Testis (tissue), 3 donors: ENCODE measurements around the gene NAB1. TPM values are rescaled to one million over a fixed set of nuclear protein-coding genes. Genes with fewer than 3 reads are reported as not detected.
"Not testable (repeated sequence)": the region's sequence is repeated elsewhere in the genome, so short reads cannot be mapped to it uniquely, and the experiment has no call there.

Source experiments
- DNase-seq: peaks from one replicate; pipeline ENCODE4 v3.0.0-alpha.2; 2019
- H3K27ac ChIP-seq, 2 donors: fragments of 200-600 bp; sonication (generic); one replicate each; pipeline ENCODE4 v1.5.1; 2019
- H3K27me3 ChIP-seq: fragments of 200-600 bp; sonication (generic); one replicate; pipeline ENCODE4 v1.5.1; 2019
- H3K36me3 ChIP-seq: fragments of 200-600 bp; sonication (generic); one replicate; pipeline ENCODE4 v1.5.1; 2017; ENCODE audit warnings: low read depth; ENCODE audit errors: missing control alignments
- H3K4me1 ChIP-seq: fragments of 200-600 bp; sonication (generic); one replicate; pipeline ENCODE4 v1.5.1; 2019
- H3K4me3 ChIP-seq, 2 donors: fragments of 200-600 bp; sonication (generic); one replicate each; pipeline ENCODE4 v1.5.1; 2017 to 2019
- H3K9me3 ChIP-seq: fragments of 200-600 bp; sonication (generic); one replicate; pipeline ENCODE4 v1.5.1; 2017
- CTCF ChIP-seq, 3 experiments: fragments of 450-650 bp in 2 of 3; fragments of 200-600 bp in 1 of 3; sonication (generic) in 1 of 3; IDR thresholded peaks; one replicate each; pipeline ENCODE4 v1.5.1; 2016 to 2019; ENCODE audit warnings: antibody characterized with exemption in 3 of 3, mild to moderate bottlenecking in 2 of 3, moderate library complexity in 1 of 3
- POLR2A ChIP-seq: fragments of 450-650 bp; IDR thresholded peaks from one replicate; pipeline ENCODE4 v1.6.1; 2017; ENCODE audit warnings: antibody characterized with exemption, mild to moderate bottlenecking, moderate library complexity
- WGBS, 2 donors: methylation state at CpG; one replicate each; pipeline ENCODE4 v1.1.5; 2018; 5-methylcytosine and 5-hydroxymethylcytosine counted together
- intact Hi-C: fragments of 100-400 bp; cut with DNase I; formaldehyde crosslinking; loops from one replicate; pipeline ENCODE4 v1.15.1; 2023; ENCODE audit warnings: low total_unique reads
- polyA plus RNA-seq: library from polyadenylated mRNA; stranded (reverse); fragments of 350-450 nt; fragmentation: Illumina TruSeq; extraction: RNeasy Lipid Tissue Mini Kit (QIAGEN cat#74804); gene quantifications from one replicate; pipeline ENCODE4 v1.2.3, GENCODE V29; 2014; ENCODE audit warnings: low read depth, low replicate concordance; ENCODE audit not compliant: insufficient read depth
- total RNA-seq, 2 donors: library from RNA; depleted of rRNA; stranded (reverse); fragments of >200 nt; gene quantifications; one replicate each; pipeline ENCODE4 v1.2.3, GENCODE V29; 2016

NAB1 gene
- total and polyA plus RNA-seq, 3 donors from 2014 or later = 33.8 to 81.0 (median 61.4) TPM

GRCh38 chr2:190698895-190699294 is 50.0 kb downstream of the NAB1 start:
- TF ChIP-seq CTCF (IDR thresholded peaks at IDR 0.05) (no peak), POLR2A (no peak)
- Histone ChIP-seq H3K27me3 (no peaks in the 10 kb centered on the region), H3K4me1 (no peaks in the 10 kb centered on the region), H3K9me3 (no peaks in the 10 kb centered on the region), H3K27ac (no peak overlapping the region), H3K36me3 (no peaks in the 10 kb centered on the region), H3K4me3 (no peak overlapping the region)
- DNase-seq = no peak
- WGBS, 2 donors = 79 to 82% methylated on average over 5 of the region's 5 CpGs
- intact Hi-C loops = no loop called here

DNA sequence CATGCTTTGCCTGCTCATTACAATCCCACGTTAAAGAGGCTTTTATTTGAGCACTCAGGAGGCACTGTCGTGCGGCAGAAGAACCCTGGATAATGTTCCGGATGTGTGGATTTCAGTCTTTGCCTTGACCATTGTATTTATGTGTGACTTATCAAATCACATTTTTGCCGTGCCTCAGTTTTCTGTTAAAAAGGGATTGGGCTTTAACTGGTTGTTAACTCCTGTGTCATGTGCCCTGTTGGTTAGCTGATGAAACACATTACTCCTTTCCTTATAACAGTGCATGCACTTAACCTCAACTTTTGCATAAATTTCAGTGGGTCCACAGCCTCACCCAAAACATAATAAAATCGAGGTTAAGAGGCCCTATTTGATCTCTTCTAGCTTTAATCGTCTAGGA is 52.7 kb downstream of the NAB1 start:
- H3K9me3 ChIP-seq = no peaks in the 10 kb centered on the region
- no peaks in the 10 kb centered on the region for H3K27me3 ChIP-seq
- no peak overlapping the region for H3K27ac ChIP-seq
- WGBS, 2 donors = 79 to 85% methylated on average over 7 of the region's 7 CpGs
- H3K36me3 ChIP-seq = no peaks in the 10 kb centered on the region
- intact Hi-C loops = no loop called here
- no peak overlapping the region for H3K4me3 ChIP-seq
- no peaks in the 10 kb centered on the region for H3K4me1 ChIP-seq
- no peak for DNase-seq
- TF ChIP-seq CTCF (IDR thresholded peaks at IDR 0.05) (no peak), POLR2A (no peak)

- no peak for DNase-seq
- H3K27me3 ChIP-seq = no peaks in the 10 kb centered on the region
- 90 to 95% methylated on average over 6 of the region's 6 CpGs for WGBS, 2 donors
- H3K9me3 ChIP-seq = no peaks in the 10 kb centered on the region
- no peak for TF ChIP-seq POLR2A
- TF ChIP-seq CTCF (IDR thresholded peaks at IDR 0.05) = no peak
- H3K4me1 ChIP-seq = no peaks in the 10 kb centered on the region
- no peak overlapping the region for H3K4me3 ChIP-seq
- intact Hi-C loops = no loop called here
- H3K27ac ChIP-seq = no peak overlapping the region
- H3K36me3 ChIP-seq = no peaks in the 10 kb centered on the region
These were observed 56.4 kb downstream of the NAB1 start for GRCh38 chr2:190705280-190705679.

GRCh38 chr2:190707726-190708125 is 58.8 kb downstream of the NAB1 start:
- no peak overlapping the region for H3K4me3 ChIP-seq
- no peak for DNase-seq
- TF ChIP-seq POLR2A = no peak
- TF ChIP-seq CTCF (IDR thresholded peaks at IDR 0.05) = no peak
- intact Hi-C loops = no loop called here
- 93 to 98% methylated on average over 2 of the region's 2 CpGs for WGBS, 2 donors
- no peaks in the 10 kb centered on the region for H3K36me3 ChIP-seq
- H3K4me1 ChIP-seq = no peaks in the 10 kb centered on the region
- H3K27me3 ChIP-seq = no peaks in the 10 kb centered on the region
- no peak overlapping the region for H3K27ac ChIP-seq
- no peaks in the 10 kb centered on the region for H3K9me3 ChIP-seq

GRCh38 chr2:190708650-190709049 is 59.8 kb downstream of the NAB1 start:
- not testable (repeated sequence) for DNase-seq

More at GRCh38 chr2:190708650-190709049, 59.8 kb downstream of the NAB1 start:
- H3K27me3 ChIP-seq, H3K36me3 ChIP-seq, H3K27ac ChIP-seq, H3K4me3 ChIP-seq, H3K9me3 ChIP-seq, intact Hi-C loops, H3K4me1 ChIP-seq: not testable (repeated sequence)
